Mesendoderm (in vitro differentiated cells): ENCODE results near the gene CHST12.
A peak's percentile ranks its signal among the peaks of the same experiment; 100 is the strongest.

Source experiments
- DNase-seq: peaks from one replicate; pipeline ENCODE4 v3.0.0; 2013
- H2AK5ac ChIP-seq: 2 replicates; pipeline ENCODE4 v1.6.1; 2013; ENCODE audit warnings: low read length, inconsistent platforms
- H2BK120ac ChIP-seq: 2 replicates; pipeline ENCODE4 v1.6.1; 2013; ENCODE audit warnings: low read depth, mild to moderate bottlenecking, low read length, moderate library complexity, mixed read lengths
- H2BK15ac ChIP-seq: replicated peaks from 2 replicates; pipeline ENCODE4 v1.6.1; 2013; ENCODE audit warnings: low read depth, mild to moderate bottlenecking, moderate library complexity
- H2BK5ac ChIP-seq: 2 replicates; pipeline ENCODE4 v1.6.1; 2013; ENCODE audit warnings: low read length, inconsistent platforms
- H3K18ac ChIP-seq: 2 replicates; pipeline ENCODE4 v1.6.1; 2013; ENCODE audit warnings: mild to moderate bottlenecking, low read length, mixed read lengths
- H3K23ac ChIP-seq: one replicate; pipeline ENCODE4 v1.6.1; 2013; ENCODE audit warnings: low read length
- H3K27ac ChIP-seq: 2 replicates; pipeline ENCODE4 v1.5.1; 2013; ENCODE audit warnings: low read depth, mild to moderate bottlenecking, inconsistent platforms, low read length, moderate library complexity
- H3K27me3 ChIP-seq: 2 replicates; pipeline ENCODE4 v1.6.1; 2013; ENCODE audit warnings: low read length, control low read depth, mild to moderate bottlenecking, inconsistent platforms; ENCODE audit not compliant: insufficient read depth, poor library complexity
- H3K36me3 ChIP-seq: 2 replicates; pipeline ENCODE4 v1.6.1; 2013; ENCODE audit warnings: low read length, inconsistent platforms; ENCODE audit not compliant: control insufficient read depth, insufficient read depth
- H3K4ac ChIP-seq: one replicate; pipeline ENCODE4 v1.6.1; 2013; ENCODE audit warnings: low read depth, mild to moderate bottlenecking, low read length, moderate library complexity
- H3K4me1 ChIP-seq: 2 replicates; pipeline ENCODE4 v1.6.1; 2013; ENCODE audit warnings: low read depth, low read length, inconsistent platforms; ENCODE audit not compliant: control insufficient read depth
- H3K4me2 ChIP-seq: 2 replicates; pipeline ENCODE4 v1.6.1; 2013; ENCODE audit warnings: low read length
- H3K4me3 ChIP-seq: 2 replicates; pipeline ENCODE4 v1.5.1; 2013; ENCODE audit warnings: mild to moderate bottlenecking, low read length
- H3K56ac ChIP-seq: one replicate; pipeline ENCODE4 v1.6.1; 2013; ENCODE audit warnings: low read length
- H3K79me1 ChIP-seq: 2 replicates; pipeline ENCODE4 v1.6.1; 2013; ENCODE audit warnings: low read length, inconsistent platforms
- H3K79me2 ChIP-seq: 2 replicates; pipeline ENCODE4 v1.6.1; 2013; ENCODE audit warnings: mild to moderate bottlenecking, low read length; ENCODE audit not compliant: control insufficient read depth, insufficient read depth
- H3K9ac ChIP-seq: 2 replicates; pipeline ENCODE4 v1.6.1; 2013; ENCODE audit warnings: low read length, inconsistent platforms
- H4K5ac ChIP-seq: one replicate; pipeline ENCODE4 v1.6.1; 2013; ENCODE audit warnings: low read length
- H4K8ac ChIP-seq: one replicate; pipeline ENCODE4 v1.6.1; 2013; ENCODE audit warnings: low read depth, mild to moderate bottlenecking, control low read depth, low read length, moderate library complexity
- WGBS: extraction: QIAGEN DNeasy Blood & Tissue Kit; methylation state at CpG from one replicate; pipeline ENCODE4 v1.1.7; 2013; ENCODE audit warnings: low lambda C conversion rate, missing lambda C conversion rate; ENCODE audit not compliant: insufficient coverage; ENCODE audit errors: extremely low coverage; 5-methylcytosine and 5-hydroxymethylcytosine counted together

CHST12 gene

DNA sequence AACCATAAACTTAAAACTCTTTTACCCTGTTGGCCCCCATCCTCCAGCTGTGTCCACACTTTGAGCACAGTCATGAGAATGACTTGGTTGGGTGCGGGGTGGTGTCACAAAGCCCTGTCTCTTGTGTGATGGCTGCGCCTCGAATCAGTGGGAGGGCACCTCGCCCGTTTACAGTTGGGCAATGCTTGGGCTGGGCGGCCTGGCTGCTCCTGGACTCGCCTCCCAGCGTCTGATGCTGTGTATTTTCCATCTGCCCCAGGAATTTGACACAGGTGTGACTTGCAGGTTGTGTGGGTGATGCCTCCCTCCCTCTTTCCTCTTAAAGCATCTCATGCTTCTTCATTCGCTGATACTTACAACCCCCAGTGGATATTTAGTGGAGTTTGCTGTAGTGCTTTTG, 33.7 kb downstream of the CHST12 start:
- Histone ChIP-seq H3K79me2 (no peaks in the 10 kb centered on the region), H3K4ac (no peak overlapping the region), H3K56ac (no peak overlapping the region), H2BK120ac (no peak overlapping the region), H3K18ac (no peak overlapping the region), H4K5ac (no peak overlapping the region), H3K79me1 (no peaks in the 10 kb centered on the region), H4K8ac (no peak overlapping the region), H3K27me3 (no peaks in the 10 kb centered on the region), H2BK5ac (no peak overlapping the region), H3K4me1 (no peaks in the 10 kb centered on the region), H3K23ac (no peak overlapping the region), H2AK5ac (no peak overlapping the region), H3K36me3 (peaks cover 3% of the 10 kb centered on the region), H3K27ac (no peak overlapping the region), H3K4me3 (no peak overlapping the region), H3K4me2 (no peak overlapping the region), H3K9ac (no peak overlapping the region), H2BK15ac (no peak overlapping the region)
- no CpG with 5 or more reads among the region's 9 CpGs for WGBS
- DNase-seq: no peak

DNA sequence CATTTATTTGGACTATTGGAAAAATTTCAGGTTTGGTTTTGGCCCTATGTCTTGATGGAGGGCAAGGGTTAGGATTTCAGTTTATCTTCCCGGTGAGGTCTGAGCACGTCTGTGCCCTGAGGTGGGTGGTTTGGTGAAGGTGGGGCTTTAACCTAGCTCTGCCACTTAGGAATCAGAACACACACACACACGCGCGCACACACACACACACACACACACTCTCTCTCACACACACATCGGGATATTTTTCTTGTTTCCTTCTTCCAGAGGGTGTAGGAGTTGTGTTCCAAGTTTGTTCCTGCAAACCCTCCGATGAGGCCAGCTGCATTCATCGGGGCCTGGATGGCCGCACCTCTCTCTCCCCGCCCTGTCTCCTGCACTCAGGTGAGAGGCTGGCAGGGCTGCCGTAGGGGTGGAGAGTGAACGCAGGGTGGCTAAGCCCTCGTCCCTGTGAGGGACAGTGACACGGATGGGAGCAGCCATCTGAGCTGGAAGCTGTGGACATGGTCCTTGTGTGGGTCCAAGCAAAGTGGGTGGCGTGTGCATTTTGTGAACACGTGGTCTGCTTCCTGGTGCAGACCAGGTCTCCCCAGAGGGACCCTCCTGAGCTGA, 34.2 kb downstream of the CHST12 start:
- H4K5ac ChIP-seq: no peak overlapping the region
- H3K9ac ChIP-seq: no peak overlapping the region
- no CpG with 5 or more reads among the region's 16 CpGs for WGBS
- H3K4me2 ChIP-seq: no peak overlapping the region
- no peak overlapping the region for H3K56ac ChIP-seq
- H2BK15ac ChIP-seq: no peak overlapping the region
- no peak overlapping the region for H2BK5ac ChIP-seq
- no peak overlapping the region for H2BK120ac ChIP-seq
- H3K4me1 ChIP-seq: no peaks in the 10 kb centered on the region
- no peak overlapping the region for H3K4me3 ChIP-seq
- no peak overlapping the region for H3K18ac ChIP-seq
- H3K4ac ChIP-seq: no peak overlapping the region
- H3K27me3 ChIP-seq: no peaks in the 10 kb centered on the region
- H2AK5ac ChIP-seq: no peak overlapping the region
- H3K36me3 ChIP-seq: peaks cover 3% of the 10 kb centered on the region
- DNase-seq: no peak
- no peaks in the 10 kb centered on the region for H3K79me2 ChIP-seq
- H3K27ac ChIP-seq: no peak overlapping the region
- no peaks in the 10 kb centered on the region for H3K79me1 ChIP-seq
- no peak overlapping the region for H3K23ac ChIP-seq
- no peak overlapping the region for H4K8ac ChIP-seq

DNA sequence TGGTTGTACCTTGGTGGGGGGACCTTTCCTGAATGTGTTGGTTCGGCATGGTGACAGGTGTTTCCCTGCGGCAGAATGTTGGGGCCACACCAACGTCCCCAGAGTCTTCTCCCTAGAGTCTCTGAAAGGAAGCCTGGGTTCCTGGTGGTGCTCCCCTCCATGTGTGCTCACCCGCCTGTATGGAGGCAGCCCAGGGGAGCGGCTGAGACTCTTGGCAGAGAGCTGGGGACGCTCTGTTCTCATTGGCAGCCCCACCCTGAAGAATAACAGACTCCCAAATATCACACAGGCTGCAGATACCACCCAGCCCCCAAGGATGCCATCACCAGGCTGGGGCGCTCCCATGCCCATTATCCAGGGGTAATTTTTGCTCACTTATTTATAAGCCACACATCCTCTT, 34.8 kb downstream of the CHST12 start:
- Histone ChIP-seq H4K5ac (no peak overlapping the region), H3K79me2 (no peaks in the 10 kb centered on the region), H3K9ac (no peak overlapping the region), H3K23ac (no peak overlapping the region), H3K18ac (no peak overlapping the region), H3K79me1 (no peaks in the 10 kb centered on the region), H2AK5ac (no peak overlapping the region), H3K4ac (no peak overlapping the region), H3K27ac (no peak overlapping the region), H2BK15ac (no peak overlapping the region), H3K4me2 (no peak overlapping the region), H3K36me3 (peaks cover 2% of the 10 kb centered on the region), H4K8ac (no peak overlapping the region), H2BK5ac (no peak overlapping the region), H3K27me3 (no peaks in the 10 kb centered on the region), H3K56ac (no peak overlapping the region), H3K4me1 (no peaks in the 10 kb centered on the region), H3K4me3 (no peak overlapping the region), H2BK120ac (no peak overlapping the region)
- WGBS: no CpG with 5 or more reads among the region's 7 CpGs
- no peak for DNase-seq

DNA sequence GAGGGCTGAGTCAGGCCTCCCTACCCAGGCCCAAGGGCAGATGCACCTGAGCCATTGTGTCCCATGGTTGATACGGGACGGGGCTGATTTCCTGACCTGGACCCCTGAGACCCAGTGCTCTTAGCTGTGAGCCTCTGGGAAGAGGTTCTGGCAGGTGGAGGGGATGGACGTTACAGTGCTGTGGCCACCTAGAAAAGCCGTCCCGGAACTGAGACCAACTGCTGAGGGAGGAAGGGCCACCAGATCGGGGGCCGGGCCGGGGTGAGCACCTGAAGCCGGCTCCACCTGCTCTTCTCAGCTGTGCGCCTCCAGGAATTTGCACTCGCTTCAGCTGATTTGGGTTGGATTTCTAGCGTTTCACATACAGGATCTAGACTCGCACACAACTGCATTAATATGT, 35.4 kb downstream of the CHST12 start:
- Histone ChIP-seq H3K79me1 (no peaks in the 10 kb centered on the region), H2BK15ac (no peak overlapping the region), H3K4me3 (no peak overlapping the region), H2BK120ac (no peak overlapping the region), H3K23ac (no peak overlapping the region), H3K56ac (no peak overlapping the region), H3K9ac (no peak overlapping the region), H3K4me2 (no peak overlapping the region), H3K4me1 (no peaks in the 10 kb centered on the region), H2BK5ac (no peak overlapping the region), H3K4ac (no peak overlapping the region), H3K27me3 (no peaks in the 10 kb centered on the region), H4K8ac (no peak overlapping the region), H3K36me3 (no peaks in the 10 kb centered on the region), H3K18ac (no peak overlapping the region), H4K5ac (no peak overlapping the region), H3K79me2 (no peaks in the 10 kb centered on the region), H2AK5ac (no peak overlapping the region), H3K27ac (no peak overlapping the region)
- no peak for DNase-seq
- no CpG with 5 or more reads among the region's 13 CpGs for WGBS

DNA sequence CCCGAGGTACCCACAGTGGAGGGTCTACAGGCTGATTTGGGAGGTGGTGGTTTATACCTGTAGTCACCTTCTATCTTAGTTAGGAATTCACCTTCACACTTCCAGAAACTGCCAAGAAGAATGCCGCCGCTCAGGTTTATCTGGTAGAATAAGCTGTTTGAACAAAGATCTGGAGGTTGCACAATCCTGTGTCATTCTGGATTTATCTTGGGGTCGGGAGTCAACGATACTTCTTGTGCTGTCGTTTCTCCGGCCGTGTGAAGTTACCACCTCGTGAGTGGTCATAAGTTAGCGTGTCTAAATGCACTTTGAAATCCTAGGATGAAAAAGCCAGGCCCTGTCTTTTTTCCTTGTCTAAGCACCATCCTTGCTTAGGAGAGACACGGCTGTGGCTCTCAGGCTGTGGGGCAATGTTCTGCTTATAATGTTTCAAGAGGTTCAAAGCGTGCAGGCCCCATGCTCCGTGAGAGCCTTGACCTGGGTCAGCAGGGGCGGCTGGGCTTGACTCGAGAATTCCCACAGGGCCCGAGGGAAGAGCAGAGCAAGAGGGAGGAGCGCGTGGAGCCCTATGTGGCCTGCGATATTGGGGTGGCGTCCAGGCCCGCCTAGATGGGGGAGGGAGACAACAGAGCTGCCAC, 37.3 kb downstream of the CHST12 start:
- Histone ChIP-seq H3K18ac (no peak overlapping the region), H4K8ac (no peak overlapping the region), H3K4me2 (no peak overlapping the region), H2BK15ac (no peak overlapping the region), H3K4me1 (no peaks in the 10 kb centered on the region), H3K56ac (no peak overlapping the region), H2BK120ac (no peak overlapping the region), H3K4ac (no peak overlapping the region), H3K79me2 (no peaks in the 10 kb centered on the region), H2BK5ac (no peak overlapping the region), H3K9ac (no peak overlapping the region), H3K36me3 (no peaks in the 10 kb centered on the region), H2AK5ac (no peak overlapping the region), H3K27me3 (no peaks in the 10 kb centered on the region), H3K79me1 (no peaks in the 10 kb centered on the region), H3K27ac (no peak overlapping the region), H4K5ac (no peak overlapping the region), H3K23ac (no peak overlapping the region), H3K4me3 (no peak overlapping the region)
- DNase-seq: peak; percentile 37
- no CpG with 5 or more reads among the region's 21 CpGs for WGBS
